B cell (primary cell): ENCODE data around the gene EEFSEC. TPM values are rescaled to one million over a fixed set of nuclear protein-coding genes. Genes with fewer than 3 reads are reported as not detected.

Source experiments
- ATAC-seq: fragments of 200-7000 bp; cut with Tn5 transposase; one replicate; pipeline ENCODE4 v1.10.0; 2021; ENCODE audit warnings: low read depth, mild to moderate bottlenecking, moderate number of reproducible peaks, moderate library complexity
- CTCF ChIA-PET: fragments of 350-600 bp; sonication (Branson Sonifier 250); formaldehyde crosslinking; loops from one replicate; lab custom pipeline; 2021; ENCODE audit warnings: antibody characterized with exemption, inconsistent platforms; lab: Charles Lee
- POLR2A ChIA-PET: fragments of 350-600 bp; sonication (Branson Sonifier 250); formaldehyde crosslinking; loops from one replicate; lab custom pipeline; 2021; ENCODE audit warnings: antibody characterized with exemption; lab: Charles Lee
- DNase-seq: peaks from one replicate; pipeline ENCODE4 v3.0.0; 2013
- H2AFZ ChIP-seq: 2 replicates; pipeline ENCODE4 v1.6.1; 2012; ENCODE audit warnings: mild to moderate bottlenecking, low read depth, low read length; ENCODE audit not compliant: insufficient read depth, poor library complexity, severe bottlenecking
- H3K27ac ChIP-seq, 2 donors: 1 replicate in 1 of 2; 2 replicates in 1 of 2; pipeline ENCODE4 v1.5.1; 2012 to 2013; ENCODE audit warnings: low read length in 2 of 2, mild to moderate bottlenecking in 2 of 2, moderate library complexity in 1 of 2
- H3K27me3 ChIP-seq, 4 experiments: fragments of 200-600 bp in 1 of 4; sonication (generic) in 1 of 4; replicated peaks in 1 of 4; 1 replicate in 2 of 4; 2 replicates in 2 of 4; pipeline versions ENCODE4 v1.6.1 to v1.7.0; 2013 to 2016; ENCODE audit warnings: low read length in 3 of 4, mild to moderate bottlenecking in 2 of 4, mixed read lengths in 1 of 4, moderate library complexity in 1 of 4; ENCODE audit not compliant: insufficient read depth in 4 of 4, control insufficient read depth in 3 of 4; ENCODE audit errors: control extremely low read depth in 1 of 4
- H3K36me3 ChIP-seq, 2 experiments: replicated peaks in 1 of 2; 1 replicate in 1 of 2; 2 replicates in 1 of 2; pipeline versions ENCODE4 v1.6.1 to v1.7.1; 2013; ENCODE audit warnings: low read length in 1 of 2; ENCODE audit not compliant: insufficient read depth in 2 of 2, control insufficient read depth in 1 of 2; ENCODE audit errors: control extremely low read depth in 1 of 2, extremely low read depth in 1 of 2
- H3K4me1 ChIP-seq, 2 donors: fragments of 200-600 bp in 1 of 2; sonication (generic) in 1 of 2; 1 replicate in 1 of 2; 2 replicates in 1 of 2; pipeline versions ENCODE4 v1.5.1 to v1.6.1; 2013 to 2017; ENCODE audit warnings: low read length in 2 of 2; ENCODE audit not compliant: control insufficient read depth in 2 of 2, insufficient read depth in 2 of 2
- H3K4me2 ChIP-seq: replicated peaks from 2 replicates; pipeline ENCODE3; 2012; ENCODE audit warnings: mild to moderate bottlenecking, low read depth, low read length; ENCODE audit not compliant: poor library complexity, severe bottlenecking
- H3K4me3 ChIP-seq, 5 experiments: fragments of 200-600 bp in 1 of 5; sonication (generic) in 1 of 5; 1 replicate in 3 of 5; 2 replicates in 2 of 5; pipeline versions ENCODE4 v1.5.1 to v1.7.0; 2011 to 2016; ENCODE audit warnings: low read length in 4 of 5, mild to moderate bottlenecking in 4 of 5, low read depth in 2 of 5, control low read depth in 1 of 5, moderate library complexity in 1 of 5; ENCODE audit not compliant: insufficient read depth in 1 of 5; ENCODE audit errors: control extremely low read depth in 1 of 5, extremely low read depth in 1 of 5
- H3K79me2 ChIP-seq: fragments of 200-600 bp; sonication (generic); one replicate; pipeline ENCODE4 v1.6.0; 2016; ENCODE audit warnings: low read length; ENCODE audit not compliant: control insufficient read depth, insufficient read depth
- H3K9ac ChIP-seq: fragments of 200-600 bp; sonication (generic); 2 replicates; pipeline ENCODE4 v1.6.1; 2017; ENCODE audit warnings: mild to moderate bottlenecking, low read length, moderate library complexity
- H3K9me3 ChIP-seq, 3 donors: one replicate each; pipeline versions ENCODE4 v1.6.1 to v1.7.1; 2013; ENCODE audit warnings: low read length in 2 of 3; ENCODE audit not compliant: control insufficient read depth in 2 of 3, insufficient read depth in 1 of 3; ENCODE audit errors: control extremely low read depth in 1 of 3
- H4K20me1 ChIP-seq: 2 replicates; pipeline ENCODE4 v1.6.0; 2012; ENCODE audit warnings: mild to moderate bottlenecking, low read length; ENCODE audit not compliant: insufficient read depth, control insufficient read depth, poor library complexity, severe bottlenecking
- H3K27ac Mint-ChIP-seq: one replicate; pipeline ENCODE4 v1.8.0; 2021; ENCODE audit warnings: mixed read lengths
- H3K27me3 Mint-ChIP-seq: one replicate; pipeline ENCODE4 v1.8.0; 2021; ENCODE audit warnings: mixed read lengths
- H3K4me1 Mint-ChIP-seq: one replicate; pipeline ENCODE4 v1.8.0; 2021; ENCODE audit warnings: mixed read lengths
- H3K4me3 Mint-ChIP-seq: one replicate; pipeline ENCODE4 v1.8.0; 2021; ENCODE audit warnings: mixed read lengths
- H3K9me3 Mint-ChIP-seq: one replicate; pipeline ENCODE4 v1.8.0; 2022; ENCODE audit warnings: mixed read lengths; ENCODE audit not compliant: insufficient read depth
- EZH2 ChIP-seq: IDR thresholded peaks from 2 replicates; pipeline ENCODE4 v1.6.1; 2012; ENCODE audit warnings: borderline replicate concordance, low read depth, mild to moderate bottlenecking, moderate library complexity, low read length; ENCODE audit not compliant: insufficient read depth, poor library complexity, severe bottlenecking
- WGBS: methylation state at CpG from one replicate; pipeline ENCODE4 v1.1.5; 2013; ENCODE audit warnings: missing lambda C conversion rate; ENCODE audit not compliant: insufficient coverage; 5-methylcytosine and 5-hydroxymethylcytosine counted together
- intact Hi-C: fragments of 100-400 bp; cut with micrococcal nuclease; formaldehyde crosslinking; loops from one replicate; pipeline ENCODE4 v1.10.0; 2022
- polyA plus RNA-seq: library from polyadenylated mRNA; depleted of rRNA; stranded (reverse); fragments of >200 nt; gene quantifications from 2 replicates; pipeline ENCODE4 v1.2.3, GENCODE V29; 2012
- total RNA-seq, 2 donors: library from RNA; stranded (reverse); fragments of 120-200 nt in 1 of 2; gene quantifications; 1 replicate in 1 of 2; 2 replicates in 1 of 2; pipeline versions ENCODE4 v1.2.3 to v1.2.4, GENCODE V29; 2013 to 2022
- TF ChIP-seq, protein P1 (sequence below): fragments of 200-600 bp; IDR thresholded peaks from one replicate; pipeline ENCODE4 v1.8.0; 2022; ENCODE audit warnings: antibody characterized with exemption, mild to moderate bottlenecking

The EEFSEC gene
- total and polyA plus RNA-seq, 2 donors (not counting 1 experiment from before 2014, with no cell fraction given) = 17.9 to 18.4 TPM

DNA sequence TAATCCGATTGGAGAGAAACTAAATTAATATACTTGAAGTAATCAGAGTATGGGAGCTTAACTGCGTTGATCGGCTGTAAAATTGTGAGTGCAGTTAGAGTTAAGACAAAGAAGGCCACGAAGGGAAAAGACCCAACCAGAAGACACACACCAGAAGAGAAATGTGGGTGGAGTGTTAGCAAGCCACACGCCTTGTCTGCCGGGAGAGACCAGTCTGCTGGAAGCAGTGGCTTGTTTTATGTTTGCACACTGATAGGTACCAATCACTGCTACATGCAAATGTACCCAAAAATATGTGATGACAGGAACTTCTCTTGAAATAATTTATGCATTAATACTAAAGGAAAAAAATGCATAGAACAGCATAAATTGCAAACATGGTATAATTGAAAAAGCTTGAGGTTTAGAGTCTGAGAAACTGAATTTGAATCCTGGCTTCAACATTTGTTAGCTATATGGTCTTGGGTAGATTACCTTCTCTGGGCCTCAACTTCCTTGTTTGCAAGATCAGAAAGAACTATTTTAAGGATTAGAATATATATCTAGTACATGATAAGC is 23.1 kb downstream of the EEFSEC start:
- peaks cover 48% of the 10 kb centered on the region for H3K79me2 ChIP-seq
- H4K20me1 ChIP-seq = peaks cover 14% of the 10 kb centered on the region
- H3K27ac Mint-ChIP-seq = no peak overlapping the region
- no peak overlapping the region for H2AFZ ChIP-seq
- TF ChIP-seq, protein P1, sequence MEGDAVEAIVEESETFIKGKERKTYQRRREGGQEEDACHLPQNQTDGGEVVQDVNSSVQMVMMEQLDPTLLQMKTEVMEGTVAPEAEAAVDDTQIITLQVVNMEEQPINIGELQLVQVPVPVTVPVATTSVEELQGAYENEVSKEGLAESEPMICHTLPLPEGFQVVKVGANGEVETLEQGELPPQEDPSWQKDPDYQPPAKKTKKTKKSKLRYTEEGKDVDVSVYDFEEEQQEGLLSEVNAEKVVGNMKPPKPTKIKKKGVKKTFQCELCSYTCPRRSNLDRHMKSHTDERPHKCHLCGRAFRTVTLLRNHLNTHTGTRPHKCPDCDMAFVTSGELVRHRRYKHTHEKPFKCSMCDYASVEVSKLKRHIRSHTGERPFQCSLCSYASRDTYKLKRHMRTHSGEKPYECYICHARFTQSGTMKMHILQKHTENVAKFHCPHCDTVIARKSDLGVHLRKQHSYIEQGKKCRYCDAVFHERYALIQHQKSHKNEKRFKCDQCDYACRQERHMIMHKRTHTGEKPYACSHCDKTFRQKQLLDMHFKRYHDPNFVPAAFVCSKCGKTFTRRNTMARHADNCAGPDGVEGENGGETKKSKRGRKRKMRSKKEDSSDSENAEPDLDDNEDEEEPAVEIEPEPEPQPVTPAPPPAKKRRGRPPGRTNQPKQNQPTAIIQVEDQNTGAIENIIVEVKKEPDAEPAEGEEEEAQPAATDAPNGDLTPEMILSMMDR = no peak
- no peak for TF ChIP-seq EZH2
- no peak overlapping the region for H3K9ac ChIP-seq
- H3K27me3 ChIP-seq = no peaks in the 10 kb centered on the region
- peaks cover 30% of the 10 kb centered on the region for H3K4me1 Mint-ChIP-seq
- peaks cover 4 to 5% of the 10 kb centered on the region in 2 donors for H3K4me1 ChIP-seq
- H3K4me3 Mint-ChIP-seq = no peak overlapping the region
- DNase-seq = no peak
- ChIA-PET CTCF (interaction anchor here (0.9 to 1.3 kb wide), 3 partner anchors 10 to 81 kb away, joined by 3 to 4 read pairs (median 3); no protein-coding TSS in a partner anchor), POLR2A (interaction anchor here (0.7 kb wide), 1 partner anchor 139 kb away, joined by 3 read pairs; no protein-coding TSS in a partner anchor)
- H3K27me3 Mint-ChIP-seq = no peaks in the 10 kb centered on the region
- intact Hi-C loops = no loop called here
- no peaks in the 10 kb centered on the region for H3K9me3 Mint-ChIP-seq
- no peak overlapping the region for H3K27ac ChIP-seq
- H3K9me3 ChIP-seq = no peaks in the 10 kb centered on the region
- WGBS = 100% methylated on average over 1 of the region's 6 CpGs
- H3K36me3 ChIP-seq = no peaks in the 10 kb centered on the region
- H3K4me3 ChIP-seq = no peak overlapping the region
- no peak for ATAC-seq
- H3K4me2 ChIP-seq = no peak overlapping the region

DNA sequence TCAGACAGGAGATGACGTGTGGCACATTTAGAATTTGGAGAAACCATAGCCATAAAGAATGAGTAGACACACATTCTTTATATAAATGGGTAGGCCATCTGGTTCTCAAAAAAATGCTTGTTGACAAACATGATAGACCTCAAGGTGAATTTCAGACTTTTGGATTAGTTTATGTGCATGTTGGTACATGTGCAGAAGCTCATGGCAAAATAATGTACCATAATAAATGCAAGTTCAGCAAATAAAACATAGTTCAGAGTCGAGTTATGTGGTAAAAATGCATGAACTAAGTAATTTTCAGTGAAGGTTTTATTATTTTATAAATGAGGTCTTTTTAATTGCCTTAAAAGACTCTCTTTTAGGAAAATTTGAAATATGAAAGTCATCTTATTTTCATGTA is 24.6 kb downstream of the EEFSEC start:
- peaks cover 12% of the 10 kb centered on the region for H4K20me1 ChIP-seq
- no peak overlapping the region for H3K4me2 ChIP-seq
- intact Hi-C loops = no loop called here
- no peaks in the 10 kb centered on the region for H3K36me3 ChIP-seq
- ATAC-seq (no peak), DNase-seq (no peak)
- no peaks in the 10 kb centered on the region for H3K9me3 Mint-ChIP-seq
- H3K4me3 ChIP-seq = no peak overlapping the region
- peaks cover 4 to 5% of the 10 kb centered on the region in 2 donors for H3K4me1 ChIP-seq
- TF ChIP-seq, protein P1 = no peak
- no peak for TF ChIP-seq EZH2
- H3K27me3 ChIP-seq = no peaks in the 10 kb centered on the region
- no peak overlapping the region for H3K27ac ChIP-seq
- peaks cover 47% of the 10 kb centered on the region for H3K79me2 ChIP-seq
- CTCF ChIA-PET = no interaction called here
- WGBS = no CpG with 5 or more reads among the region's 2 CpGs
- no peaks in the 10 kb centered on the region for H3K9me3 ChIP-seq
- no peaks in the 10 kb centered on the region for H3K27me3 Mint-ChIP-seq
- POLR2A ChIA-PET = no interaction called here
- H2AFZ ChIP-seq = no peak overlapping the region
- H3K4me1 Mint-ChIP-seq = peaks cover 30% of the 10 kb centered on the region
- no peak overlapping the region for H3K27ac Mint-ChIP-seq
- H3K4me3 Mint-ChIP-seq = no peak overlapping the region
- H3K9ac ChIP-seq = no peak overlapping the region
